Peyer's patch (tissue), 4 donors: Measurements from ENCODE around the gene GPR137. TPM values are rescaled to one million over a fixed set of nuclear protein-coding genes. Genes with fewer than 3 reads are reported as not detected.
A peak's percentile ranks its signal among the peaks of the same experiment; 100 is the strongest.
"Not testable (repeated sequence)": the region's sequence is repeated elsewhere in the genome, so short reads cannot be mapped to it uniquely, and the experiment has no call there.

Experiments used
- DNase-seq, 3 donors: peaks; one replicate each; pipeline ENCODE4 v3.0.0-alpha.2; 2017 to 2019
- H3K27ac ChIP-seq, 4 donors: fragments of 200-600 bp; sonication (generic); one replicate each; pipeline ENCODE4 v1.5.1; 2016 to 2019
- H3K27me3 ChIP-seq, 2 donors: fragments of 200-600 bp; sonication (generic); one replicate each; pipeline ENCODE4 v1.5.1; 2019
- H3K36me3 ChIP-seq, 3 donors: fragments of 200-600 bp; sonication (generic); one replicate each; pipeline ENCODE4 v1.5.1; 2016 to 2019
- H3K4me1 ChIP-seq, 4 donors: fragments of 200-600 bp; sonication (generic); one replicate each; pipeline ENCODE4 v1.5.1; 2016 to 2019
- H3K4me3 ChIP-seq, 4 donors: fragments of 200-600 bp; sonication (generic); 1 replicate in 3 of 4; 2 replicates in 1 of 4; pipeline ENCODE4 v1.5.1; 2016 to 2019; ENCODE audit warnings: mild to moderate bottlenecking in 1 of 4
- H3K9me3 ChIP-seq, 4 donors: fragments of 200-600 bp; sonication (generic); one replicate each; pipeline ENCODE4 v1.5.1; 2016 to 2019; ENCODE audit warnings: mild to moderate bottlenecking in 1 of 4
- CTCF ChIP-seq, 6 experiments: fragments of 450-650 bp in 4 of 6; fragments of 200-600 bp in 2 of 6; sonication (generic) in 1 of 6; IDR thresholded peaks; one replicate each; pipeline ENCODE4 v1.5.1; 2017 to 2019; ENCODE audit warnings: antibody characterized with exemption in 6 of 6, mild to moderate bottlenecking in 3 of 6, moderate library complexity in 1 of 6
- POLR2A ChIP-seq, 2 donors: fragments of 450-650 bp; IDR thresholded peaks; one replicate each; pipeline ENCODE4 v1.5.1; 2017; ENCODE audit warnings: antibody characterized with exemption in 2 of 2, mild to moderate bottlenecking in 2 of 2, moderate library complexity in 2 of 2
- total RNA-seq, 4 donors: library from RNA; depleted of rRNA; stranded (reverse); fragments of >200 nt; gene quantifications; one replicate each; pipeline ENCODE4 v1.1.0, GENCODE V29; 2016

Gene GPR137
- total RNA-seq, 4 donors from 2014 or later, result 5.8 to 49.7 (median 26.3) TPM

GRCh38 chr11:64312947-64313346, 27.3 kb downstream of the GPR137 start:
- peak overlapping the region in 3 of 4 donors; percentile 38 to 70 (median 55) for H3K27ac ChIP-seq
- H3K27me3 ChIP-seq, result no peaks in the 10 kb centered on the region
- no peak overlapping the region for H3K4me3 ChIP-seq
- H3K36me3 ChIP-seq, result peaks cover 0 to 41% (median 0%) of the 10 kb centered on the region in 3 donors
- H3K4me1 ChIP-seq, result peaks cover 0 to 54% (median 0%) of the 10 kb centered on the region in 4 donors
- no peaks in the 10 kb centered on the region for H3K9me3 ChIP-seq
- TF ChIP-seq CTCF (IDR thresholded peaks at IDR 0.05) (no peak), POLR2A (IDR thresholded peaks at IDR 0.05) (no peak)
- DNase-seq, result no peak

- peak overlapping the region; percentile 31 to 70 (median 46) for H3K27ac ChIP-seq
- no peaks in the 10 kb centered on the region for H3K9me3 ChIP-seq
- peaks cover 0 to 54% (median 0%) of the 10 kb centered on the region in 4 donors for H3K4me1 ChIP-seq
- no peak for TF ChIP-seq POLR2A (IDR thresholded peaks at IDR 0.05)
- no peak for TF ChIP-seq CTCF (IDR thresholded peaks at IDR 0.05)
- H3K4me3 ChIP-seq, result peak overlapping the region in 1 of 4 donors; percentile 18
- H3K36me3 ChIP-seq, result peaks cover 0 to 36% (median 0%) of the 10 kb centered on the region in 3 donors
- no peak for DNase-seq
- H3K27me3 ChIP-seq, result no peaks in the 10 kb centered on the region
Observed at GRCh38 chr11:64313491-64314145, 28.0 kb downstream of the GPR137 start.

- Histone ChIP-seq H3K9me3 (no peaks in the 10 kb centered on the region), H3K36me3 (peaks cover 0 to 36% (median 0%) of the 10 kb centered on the region in 3 donors), H3K4me1 (peaks cover 0 to 58% (median 4%) of the 10 kb centered on the region in 4 donors), H3K27ac (peak overlapping the region; percentile 31 to 70 (median 46)), H3K27me3 (no peaks in the 10 kb centered on the region), H3K4me3 (peak overlapping the region in 1 of 4 donors; percentile 18)
- no peak for TF ChIP-seq POLR2A (IDR thresholded peaks at IDR 0.05)
- TF ChIP-seq CTCF (IDR thresholded peaks at IDR 0.05), result peak in 1 of 6 experiments; percentile 4
- DNase-seq, result no peak
Observed at GRCh38 chr11:64314146-64314804, 28.6 kb downstream of the GPR137 start.

GRCh38 chr11:64314805-64315561, 29.3 kb downstream of the GPR137 start:
- Histone ChIP-seq H3K27me3 (no peaks in the 10 kb centered on the region), H3K27ac (peak overlapping the region in 1 of 4 donors; percentile 96), H3K4me3 (no peak overlapping the region), H3K9me3 (no peaks in the 10 kb centered on the region), H3K36me3 (peaks cover 0 to 36% (median 0%) of the 10 kb centered on the region in 3 donors), H3K4me1 (peaks cover 0 to 60% (median 4%) of the 10 kb centered on the region in 4 donors)
- no peak for DNase-seq
- TF ChIP-seq POLR2A (IDR thresholded peaks at IDR 0.05) (no peak), CTCF (IDR thresholded peaks at IDR 0.05) (no peak)

GRCh38 chr11:64315667-64316526, 30.2 kb downstream of the GPR137 start:
- peaks cover 0 to 43% (median 0%) of the 10 kb centered on the region in 3 donors for H3K36me3 ChIP-seq
- DNase-seq, H3K27me3 ChIP-seq, H3K9me3 ChIP-seq: not testable (repeated sequence)
- peak overlapping the region; percentile 94 to 99 (median 96) for H3K27ac ChIP-seq
- H3K4me1 ChIP-seq, result peaks cover 0 to 69% (median 4%) of the 10 kb centered on the region in 4 donors
- peak overlapping the region in 1 of 4 donors; percentile 81 for H3K4me3 ChIP-seq
